Dermis lymphatic vessel endothelial cell (primary cell): ENCODE data around the gene LNPEP. TPM values are rescaled to one million over a fixed set of nuclear protein-coding genes. Genes with fewer than 3 reads are reported as not detected.

Experiments used
- total RNA-seq: library from RNA; depleted of rRNA; stranded (reverse); fragments of >200 nt; gene quantifications from 2 replicates; pipeline ENCODE4 v1.2.1, GENCODE V29; 2014

LNPEP gene
- 37.6 and 46.6 TPM in 2 replicates for total RNA-seq

DNA sequence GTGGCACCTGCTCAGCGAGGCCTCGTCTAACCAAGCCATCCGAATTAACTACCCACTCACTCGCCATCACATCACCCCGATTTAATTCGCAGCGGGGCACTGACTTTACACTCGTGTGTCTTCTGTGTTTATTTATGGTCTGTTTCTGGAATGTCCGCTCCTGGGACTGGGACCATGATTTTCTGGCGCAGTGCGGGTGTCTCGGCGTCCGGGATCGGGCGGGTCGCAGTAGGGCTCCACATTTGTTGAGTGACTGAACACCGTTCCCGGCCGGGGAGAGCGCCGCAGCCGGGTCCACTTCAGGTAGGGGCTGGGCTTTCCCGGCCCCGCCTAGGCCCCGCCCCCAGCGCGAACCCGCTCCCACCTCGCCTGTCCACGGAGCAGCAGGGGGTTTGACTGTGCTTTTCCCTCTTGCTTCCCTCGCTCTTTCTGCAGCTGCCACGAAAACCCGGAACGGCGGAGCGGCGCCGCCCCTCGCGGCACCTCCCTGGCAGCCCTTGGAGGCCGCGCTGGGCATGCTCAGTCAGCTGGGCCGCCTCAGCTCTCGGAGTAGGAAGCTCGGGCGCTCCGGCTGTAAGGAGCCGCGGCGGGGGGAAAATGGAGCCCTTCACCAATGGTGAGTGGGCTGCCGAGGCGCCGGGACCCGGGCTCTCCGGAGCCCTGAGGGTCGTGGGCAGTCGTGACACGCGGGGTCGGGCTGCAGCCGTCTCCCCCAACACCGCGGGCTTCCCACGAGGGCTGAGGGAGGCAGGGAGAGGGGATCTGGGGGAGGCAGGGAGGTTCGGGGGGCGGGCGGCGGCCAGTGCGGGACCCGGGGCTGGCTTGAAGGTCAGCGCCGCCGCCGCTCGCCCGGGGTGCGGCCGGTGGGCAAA is at the start of gene LNPEP:
Gene LNPEP, plus strand, starts transcription at position 522 of the 872 bp plus-strand sequence. Its CDS starts 76 bp downstream, at position 598.

Other genes starting within 250 kb of the LNPEP start
- 66.3 and 84.3 TPM in 2 replicates for gene ERAP1, start 128.1 kb upstream of the LNPEP start, total RNA-seq
- gene ERAP2, start 59.6 kb upstream of the LNPEP start, total RNA-seq = 5.6 and 43.2 TPM in 2 replicates
- not detected in 2 replicates for gene LIX1, start 206.5 kb downstream of the LNPEP start, total RNA-seq
- gene RIOK2, start 247.2 kb downstream of the LNPEP start, total RNA-seq = 15.2 and 20.2 TPM in 2 replicates